ENCODE results near the gene THSD7B.

Gene THSD7B

GRCh38 chr2:137255990-137256389, 490.6 kb downstream of the THSD7B start:
- H4K20me1 ChIP-seq (ENCODE audit: insufficient read depth), result no peaks in the 10 kb centered on the region
- no peaks in the 10 kb centered on the region for H3K4me1 ChIP-seq (ENCODE audit: low read depth, poor library complexity, severe bottlenecking)
- H3K27ac ChIP-seq, result no peak overlapping the region
- no peak overlapping the region for H3K4me2 ChIP-seq
- H3K4me3 ChIP-seq (IDR thresholded peaks at IDR 0.05; ENCODE audit: insufficient read depth, low read depth, low read length), result no peak overlapping the region
- no peaks in the 10 kb centered on the region for H3K36me3 ChIP-seq (ENCODE audit: insufficient read depth)
- H2AFZ ChIP-seq (ENCODE audit: low read depth), result no peak overlapping the region
- no peak for TF ChIP-seq CTCF (conservative IDR thresholded peaks at IDR 0.05; ENCODE audit: low read depth, low read length)
- no peaks in the 10 kb centered on the region for H3K79me2 ChIP-seq (ENCODE audit: insufficient read depth, low read depth)
- no peak overlapping the region for H3K9ac ChIP-seq
- H3K27me3 ChIP-seq (ENCODE audit: insufficient read depth, low read depth), result no peaks in the 10 kb centered on the region

- H3K9ac ChIP-seq, result no peak overlapping the region
- H3K27ac ChIP-seq, result no peak overlapping the region
- no peak overlapping the region for H3K4me2 ChIP-seq
- no peak overlapping the region for H2AFZ ChIP-seq (ENCODE audit: low read depth)
- no peak overlapping the region for H3K4me3 ChIP-seq (IDR thresholded peaks at IDR 0.05; ENCODE audit: insufficient read depth, low read depth, low read length)
- H3K27me3 ChIP-seq (ENCODE audit: insufficient read depth, low read depth), result no peaks in the 10 kb centered on the region
- H3K36me3 ChIP-seq (ENCODE audit: insufficient read depth), result no peaks in the 10 kb centered on the region
- no peaks in the 10 kb centered on the region for H4K20me1 ChIP-seq (ENCODE audit: insufficient read depth)
- no peaks in the 10 kb centered on the region for H3K79me2 ChIP-seq (ENCODE audit: insufficient read depth, low read depth)
- no peaks in the 10 kb centered on the region for H3K4me1 ChIP-seq (ENCODE audit: low read depth, poor library complexity, severe bottlenecking)
- no peak for TF ChIP-seq CTCF (conservative IDR thresholded peaks at IDR 0.05; ENCODE audit: low read depth, low read length)
Measured at GRCh38 chr2:137261881-137262585, 496.7 kb downstream of the THSD7B start.

- H3K27me3 ChIP-seq (ENCODE audit: insufficient read depth, low read depth), result no peaks in the 10 kb centered on the region
Measured at GRCh38 chr2:137262594-137262993, 497.2 kb downstream of the THSD7B start.

GRCh38 chr2:137287913-137288639, 522.7 kb downstream of the THSD7B start:
- H4K20me1 ChIP-seq (ENCODE audit: insufficient read depth), result no peaks in the 10 kb centered on the region
- no peak overlapping the region for H3K4me3 ChIP-seq (IDR thresholded peaks at IDR 0.05; ENCODE audit: insufficient read depth, low read depth, low read length)
- H3K4me1 ChIP-seq (ENCODE audit: low read depth, poor library complexity, severe bottlenecking), result no peaks in the 10 kb centered on the region
- no peak overlapping the region for H3K27ac ChIP-seq
- no peaks in the 10 kb centered on the region for H3K79me2 ChIP-seq (ENCODE audit: insufficient read depth, low read depth)
- H3K4me2 ChIP-seq, result no peak overlapping the region
- H3K36me3 ChIP-seq (ENCODE audit: insufficient read depth), result no peaks in the 10 kb centered on the region
- H3K9ac ChIP-seq, result no peak overlapping the region
- H3K27me3 ChIP-seq (ENCODE audit: insufficient read depth, low read depth), result no peaks in the 10 kb centered on the region
- no peak for TF ChIP-seq CTCF (conservative IDR thresholded peaks at IDR 0.05; ENCODE audit: low read depth, low read length)
- H2AFZ ChIP-seq (ENCODE audit: low read depth), result no peak overlapping the region

More at GRCh38 chr2:137262594-137262993, 497.2 kb downstream of the THSD7B start:
- Histone ChIP-seq H3K27ac (no peak overlapping the region), H3K4me3 (IDR thresholded peaks at IDR 0.05; ENCODE audit: insufficient read depth, low read depth, low read length) (no peak overlapping the region), H2AFZ (ENCODE audit: low read depth) (no peak overlapping the region), H4K20me1 (ENCODE audit: insufficient read depth) (no peaks in the 10 kb centered on the region), H3K9ac (no peak overlapping the region), H3K4me1 (ENCODE audit: low read depth, poor library complexity, severe bottlenecking) (no peaks in the 10 kb centered on the region), H3K4me2 (no peak overlapping the region), H3K79me2 (ENCODE audit: insufficient read depth, low read depth) (no peaks in the 10 kb centered on the region), H3K36me3 (ENCODE audit: insufficient read depth) (no peaks in the 10 kb centered on the region)
- no peak for TF ChIP-seq CTCF (conservative IDR thresholded peaks at IDR 0.05; ENCODE audit: low read depth, low read length)

Data from KMS-11 (cell line).